NCI-H1048 (cell line): ENCODE results near the gene GOLGA3.
"Not testable (repeated sequence)": the region's sequence is repeated elsewhere in the genome, so short reads cannot be mapped to it uniquely, and the experiment has no call there.

Experiments
- DNase-seq: peaks from one replicate; lab custom pipeline; 2025; lab: John Stamatoyannopoulos, UW

GOLGA3 gene

GRCh38 chr12:132828706-132829534 is at the start of gene GOLGA3:
GOLGA3 (minus strand) TSS chr12:132828869; CDS start chr12:132822128, 6,741 bp downstream.
- peak; percentile 76 for DNase-seq

GRCh38 chr12:132874620-132875019 is 46.0 kb upstream of the GOLGA3 start:
- DNase-seq, result not testable (repeated sequence)

- no peak for DNase-seq
Observed at GRCh38 chr12:132874175-132874574, 45.5 kb upstream of the GOLGA3 start.

GRCh38 chr12:132873724-132874123 is 45.1 kb upstream of the GOLGA3 start:
- DNase-seq, result no peak

- DNase-seq, result no peak
Observed at GRCh38 chr12:132872975-132873421, 44.3 kb upstream of the GOLGA3 start.

GRCh38 chr12:132872073-132872855 is 43.6 kb upstream of the GOLGA3 start:
- DNase-seq, result no peak

- no peak for DNase-seq
Observed at GRCh38 chr12:132869551-132869950, 40.9 kb upstream of the GOLGA3 start.

- DNase-seq, result no peak
Observed at GRCh38 chr12:132866251-132866828, 37.7 kb upstream of the GOLGA3 start.

- no peak for DNase-seq
Observed at GRCh38 chr12:132861558-132861957, 32.9 kb upstream of the GOLGA3 start.

GRCh38 chr12:132858718-132859266 is 30.1 kb upstream of the GOLGA3 start:
- DNase-seq, result no peak

- not testable (repeated sequence) for DNase-seq
Observed at GRCh38 chr12:132857019-132857418, 28.4 kb upstream of the GOLGA3 start.

GRCh38 chr12:132856581-132856980 is 27.9 kb upstream of the GOLGA3 start:
- no peak for DNase-seq

GRCh38 chr12:132855211-132855610 is 26.5 kb upstream of the GOLGA3 start:
- DNase-seq, result not testable (repeated sequence)

- no peak for DNase-seq
Observed at GRCh38 chr12:132853285-132854092, 24.8 kb upstream of the GOLGA3 start.

- DNase-seq, result no peak
Observed at GRCh38 chr12:132852496-132852895, 23.8 kb upstream of the GOLGA3 start.

- DNase-seq, result no peak
Observed at GRCh38 chr12:132851465-132851864, 22.8 kb upstream of the GOLGA3 start.

GRCh38 chr12:132850291-132850690 is 21.6 kb upstream of the GOLGA3 start:
- no peak for DNase-seq

- no peak for DNase-seq
Observed at GRCh38 chr12:132848521-132848920, 19.9 kb upstream of the GOLGA3 start.

GRCh38 chr12:132847363-132848356 is 19.0 kb upstream of the GOLGA3 start:
- no peak for DNase-seq

- not testable (repeated sequence) for DNase-seq
Observed at GRCh38 chr12:132844681-132845080, 16.0 kb upstream of the GOLGA3 start.
